Measurements from ENCODE around the gene KRT82.

DNA sequence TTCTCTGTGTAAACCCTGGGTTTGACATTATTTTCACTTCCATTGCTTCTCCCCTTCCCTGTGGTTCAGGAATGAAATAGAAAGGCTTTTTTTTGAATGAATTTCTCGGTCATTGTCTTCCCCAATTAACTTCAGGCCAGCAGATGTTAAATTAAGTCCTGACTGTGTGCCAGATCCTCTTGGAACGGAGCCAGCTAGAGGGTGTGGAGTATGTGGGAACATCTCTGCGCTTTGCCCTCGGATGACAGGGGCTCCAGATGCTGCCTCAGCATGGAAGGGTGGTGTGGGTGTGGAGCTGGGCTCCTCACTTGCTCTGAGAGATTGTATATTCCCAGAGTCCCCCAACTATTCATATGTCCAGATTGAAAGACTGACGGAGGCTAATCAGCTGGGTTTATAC lies 51.9 kb downstream of the KRT82 start:
- TF ChIP-seq, protein P1, sequence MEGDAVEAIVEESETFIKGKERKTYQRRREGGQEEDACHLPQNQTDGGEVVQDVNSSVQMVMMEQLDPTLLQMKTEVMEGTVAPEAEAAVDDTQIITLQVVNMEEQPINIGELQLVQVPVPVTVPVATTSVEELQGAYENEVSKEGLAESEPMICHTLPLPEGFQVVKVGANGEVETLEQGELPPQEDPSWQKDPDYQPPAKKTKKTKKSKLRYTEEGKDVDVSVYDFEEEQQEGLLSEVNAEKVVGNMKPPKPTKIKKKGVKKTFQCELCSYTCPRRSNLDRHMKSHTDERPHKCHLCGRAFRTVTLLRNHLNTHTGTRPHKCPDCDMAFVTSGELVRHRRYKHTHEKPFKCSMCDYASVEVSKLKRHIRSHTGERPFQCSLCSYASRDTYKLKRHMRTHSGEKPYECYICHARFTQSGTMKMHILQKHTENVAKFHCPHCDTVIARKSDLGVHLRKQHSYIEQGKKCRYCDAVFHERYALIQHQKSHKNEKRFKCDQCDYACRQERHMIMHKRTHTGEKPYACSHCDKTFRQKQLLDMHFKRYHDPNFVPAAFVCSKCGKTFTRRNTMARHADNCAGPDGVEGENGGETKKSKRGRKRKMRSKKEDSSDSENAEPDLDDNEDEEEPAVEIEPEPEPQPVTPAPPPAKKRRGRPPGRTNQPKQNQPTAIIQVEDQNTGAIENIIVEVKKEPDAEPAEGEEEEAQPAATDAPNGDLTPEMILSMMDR (IDR thresholded peaks at IDR 0.05), result no peak
- TF ChIP-seq POLR2A (IDR thresholded peaks at IDR 0.05), result no peak

Data from right lobe of liver (tissue), 4 donors.